ENCODE measurements around the gene HAGH. TPM values are rescaled to one million over a fixed set of nuclear protein-coding genes. Genes with fewer than 3 reads are reported as not detected.

HAGH gene
- total and polyA plus RNA-seq, 12 donors: 115 to 179 (median 161) TPM

DNA sequence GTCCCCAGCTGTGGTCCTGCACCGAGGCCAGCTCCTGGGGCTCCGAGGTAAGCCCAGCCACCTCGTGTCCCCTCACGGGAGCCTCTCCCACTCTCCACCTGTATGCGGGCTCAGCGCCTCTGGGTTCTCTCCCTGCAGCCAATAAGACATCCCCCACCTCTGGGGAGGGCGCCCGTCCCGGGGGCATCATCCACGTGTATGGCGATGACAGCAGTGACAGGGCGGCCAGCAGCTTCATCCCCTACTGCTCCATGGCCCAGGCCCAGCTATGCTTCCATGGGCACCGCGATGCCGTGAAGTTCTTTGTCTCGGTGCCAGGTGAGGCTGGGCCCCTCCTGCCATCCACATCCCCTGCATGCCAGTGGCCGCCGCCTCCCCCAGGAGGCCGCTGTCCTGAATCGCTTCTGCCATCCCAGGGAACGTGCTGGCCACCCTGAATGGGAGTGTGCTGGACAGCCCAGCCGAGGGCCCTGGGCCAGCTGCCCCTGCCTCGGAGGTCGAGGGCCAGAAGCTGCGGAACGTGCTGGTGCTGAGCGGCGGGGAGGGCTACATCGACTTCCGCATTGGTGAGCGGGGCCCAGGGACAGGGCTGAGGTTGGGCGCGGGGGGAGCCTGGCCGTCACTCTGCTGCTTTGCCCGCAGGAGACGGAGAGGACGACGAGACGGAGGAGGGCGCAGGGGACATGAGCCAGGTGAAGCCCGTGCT, 58.4 kb downstream of the HAGH start:
- H3K4me3 ChIP-seq: no peak overlapping the region
- H3K27me3 ChIP-seq: no peaks in the 10 kb centered on the region
- intact Hi-C loops (cut with DNase I): loop anchor here in 1 of 10 donors (5.0 kb wide), 1 partner anchor 61 kb away; the partner anchor contains the start of gene MAPK8IP3
- no peak overlapping the region for H3K27ac ChIP-seq
- TF ChIP-seq, protein P1, sequence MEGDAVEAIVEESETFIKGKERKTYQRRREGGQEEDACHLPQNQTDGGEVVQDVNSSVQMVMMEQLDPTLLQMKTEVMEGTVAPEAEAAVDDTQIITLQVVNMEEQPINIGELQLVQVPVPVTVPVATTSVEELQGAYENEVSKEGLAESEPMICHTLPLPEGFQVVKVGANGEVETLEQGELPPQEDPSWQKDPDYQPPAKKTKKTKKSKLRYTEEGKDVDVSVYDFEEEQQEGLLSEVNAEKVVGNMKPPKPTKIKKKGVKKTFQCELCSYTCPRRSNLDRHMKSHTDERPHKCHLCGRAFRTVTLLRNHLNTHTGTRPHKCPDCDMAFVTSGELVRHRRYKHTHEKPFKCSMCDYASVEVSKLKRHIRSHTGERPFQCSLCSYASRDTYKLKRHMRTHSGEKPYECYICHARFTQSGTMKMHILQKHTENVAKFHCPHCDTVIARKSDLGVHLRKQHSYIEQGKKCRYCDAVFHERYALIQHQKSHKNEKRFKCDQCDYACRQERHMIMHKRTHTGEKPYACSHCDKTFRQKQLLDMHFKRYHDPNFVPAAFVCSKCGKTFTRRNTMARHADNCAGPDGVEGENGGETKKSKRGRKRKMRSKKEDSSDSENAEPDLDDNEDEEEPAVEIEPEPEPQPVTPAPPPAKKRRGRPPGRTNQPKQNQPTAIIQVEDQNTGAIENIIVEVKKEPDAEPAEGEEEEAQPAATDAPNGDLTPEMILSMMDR (IDR thresholded peaks at IDR 0.05): no peak
- H3K4me1 ChIP-seq: peaks cover 18 to 29% (median 23%) of the 10 kb centered on the region in 9 donors
- no peak for DNase-seq
- peaks cover 0 to 66% (median 37%) of the 10 kb centered on the region in 9 donors for H3K36me3 ChIP-seq
- ATAC-seq: no peak
- WGBS, 2 donors: 86 to 87% methylated on average over 41 of the region's 41 CpGs
- no peaks in the 10 kb centered on the region for H3K9me3 ChIP-seq

DNA sequence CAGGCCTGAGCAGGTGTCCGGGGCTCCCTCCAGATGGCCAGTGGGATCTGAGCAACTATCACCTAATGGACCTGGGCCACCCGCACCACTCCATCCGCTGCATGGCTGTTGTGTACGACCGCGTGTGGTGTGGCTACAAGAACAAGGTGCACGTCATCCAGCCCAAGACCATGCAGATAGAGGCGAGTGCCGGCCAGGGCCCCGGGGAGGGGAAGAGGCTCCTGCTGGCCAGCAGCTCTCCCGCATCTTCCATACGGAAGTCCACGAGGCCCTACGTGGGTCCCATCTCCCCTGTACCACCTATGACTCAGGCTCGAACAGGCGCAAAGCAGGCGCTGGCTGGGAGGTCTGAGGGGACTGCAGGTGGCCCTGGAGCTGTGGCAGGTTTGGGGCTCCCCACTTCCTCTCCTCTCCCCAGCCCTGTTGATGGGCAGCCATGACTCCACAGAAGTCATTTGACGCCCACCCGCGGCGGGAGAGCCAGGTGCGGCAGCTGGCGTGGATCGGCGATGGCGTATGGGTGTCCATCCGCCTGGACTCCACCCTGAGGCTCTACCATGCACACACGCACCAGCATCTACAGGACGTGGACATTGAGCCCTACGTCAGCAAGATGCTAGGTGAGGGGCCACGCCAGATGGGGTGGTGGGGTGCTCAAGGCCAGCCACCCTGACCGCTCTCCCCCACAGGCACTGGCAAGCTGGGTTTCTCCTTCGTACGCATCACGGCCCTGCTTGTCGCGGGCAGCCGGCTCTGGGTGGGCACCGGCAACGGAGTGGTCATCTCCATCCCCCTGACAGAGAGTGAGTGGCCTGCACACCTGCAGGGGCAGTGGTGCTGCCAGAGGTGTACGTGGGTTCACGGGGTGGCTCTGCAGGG, 59.3 kb downstream of the HAGH start:
- H3K27ac ChIP-seq: no peak overlapping the region
- WGBS, 2 donors: 93 to 94% methylated on average over 42 of the region's 42 CpGs
- no peak for DNase-seq
- H3K27me3 ChIP-seq: no peaks in the 10 kb centered on the region
- ATAC-seq: no peak
- H3K4me1 ChIP-seq: peaks cover 17 to 25% (median 22%) of the 10 kb centered on the region in 9 donors
- H3K4me3 ChIP-seq: no peak overlapping the region
- intact Hi-C loops (cut with DNase I): loop anchor here in 1 of 10 donors (5.0 kb wide), 1 partner anchor 60 kb away; the partner anchor contains the start of gene MAPK8IP3
- H3K9me3 ChIP-seq: no peaks in the 10 kb centered on the region
- peaks cover 0 to 74% (median 41%) of the 10 kb centered on the region in 9 donors for H3K36me3 ChIP-seq
- TF ChIP-seq, protein P1 (IDR thresholded peaks at IDR 0.05): no peak

GRCh38 chr16:1766701-1767100, 59.9 kb downstream of the HAGH start:
- DNase-seq: no peak
- Histone ChIP-seq H3K27me3 (no peaks in the 10 kb centered on the region), H3K4me3 (no peak overlapping the region), H3K36me3 (peaks cover 0 to 81% (median 48%) of the 10 kb centered on the region in 9 donors), H3K9me3 (no peaks in the 10 kb centered on the region), H3K27ac (no peak overlapping the region), H3K4me1 (peaks cover 11 to 19% (median 16%) of the 10 kb centered on the region in 9 donors)
- ATAC-seq: no peak
- TF ChIP-seq, protein P1 (IDR thresholded peaks at IDR 0.05): no peak
- intact Hi-C loops (cut with DNase I): loop anchor here in 1 of 10 donors (5.0 kb wide), 1 partner anchor 59 kb away; the partner anchor contains the start of gene MAPK8IP3
- WGBS, 2 donors: 89 to 92% methylated on average over 18 of the region's 18 CpGs

DNA sequence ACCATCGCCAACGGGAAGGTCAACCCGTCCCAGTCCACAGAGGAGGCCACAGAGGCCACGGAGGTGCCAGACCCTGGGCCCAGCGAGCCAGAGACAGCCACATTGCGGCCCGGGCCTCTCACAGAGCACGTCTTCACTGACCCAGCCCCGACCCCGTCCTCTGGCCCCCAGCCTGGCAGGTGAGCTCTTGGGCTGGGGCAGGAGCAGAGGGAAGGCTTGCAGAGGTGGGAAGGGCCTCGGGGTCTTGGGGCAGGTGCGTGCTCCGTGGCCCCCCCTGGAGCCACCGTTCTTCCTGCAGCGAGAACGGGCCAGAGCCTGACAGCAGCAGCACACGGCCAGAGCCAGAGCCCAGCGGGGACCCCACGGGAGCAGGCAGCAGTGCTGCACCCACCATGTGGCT, 60.4 kb downstream of the HAGH start:
- Histone ChIP-seq H3K27me3 (no peaks in the 10 kb centered on the region), H3K4me1 (peaks cover 9 to 16% (median 13%) of the 10 kb centered on the region in 9 donors), H3K4me3 (no peak overlapping the region), H3K9me3 (no peaks in the 10 kb centered on the region), H3K27ac (no peak overlapping the region), H3K36me3 (peaks cover 0 to 83% (median 50%) of the 10 kb centered on the region in 9 donors)
- WGBS, 2 donors: 93 to 95% methylated on average over 19 of the region's 19 CpGs
- ATAC-seq (no peak), DNase-seq (no peak)
- intact Hi-C loops (cut with DNase I): loop anchor here in 1 of 10 donors (5.0 kb wide), 1 partner anchor 59 kb away; the partner anchor contains the start of gene MAPK8IP3
- TF ChIP-seq, protein P1 (IDR thresholded peaks at IDR 0.05): no peak
